GM13977 (cell line): ENCODE results near the gene USB1.
A peak's percentile ranks its signal among the peaks of the same experiment; 100 is the strongest.

ENCODE experiments used
- DNase-seq: peaks from one replicate; pipeline ENCODE4 v3.0.0; 2012; ENCODE audit warnings: low spot score
- CTCF ChIP-seq: IDR thresholded peaks from 2 replicates; pipeline ENCODE4 v1.5.1; 2012; ENCODE audit warnings: mild to moderate bottlenecking, control low read depth; ENCODE audit not compliant: insufficient read depth; ENCODE audit errors: extremely low read depth, missing control alignments
- in situ Hi-C: fragments of 300-500 bp; cut with MboI; formaldehyde crosslinking; loops from one replicate; pipeline ENCODE4 v1.12.0; 2022; ENCODE audit warnings: low sequenced_read_pairs, low pct_unique_long_range_greater_than_20kb, mixed read lengths, inconsistent platforms; ENCODE audit not compliant: unreplicated experiment

The USB1 gene

GRCh38 chr16:57993438-57993837 lies 7.8 kb upstream of the USB1 start:
- no peak for DNase-seq
- in situ Hi-C loops: no loop called here

GRCh38 chr16:57993897-57994296 lies 7.3 kb upstream of the USB1 start:
- in situ Hi-C loops: no loop called here
- DNase-seq: no peak
- no peak for TF ChIP-seq CTCF

More at GRCh38 chr16:57993438-57993837, 7.8 kb upstream of the USB1 start:
- TF ChIP-seq CTCF: no peak

DNA sequence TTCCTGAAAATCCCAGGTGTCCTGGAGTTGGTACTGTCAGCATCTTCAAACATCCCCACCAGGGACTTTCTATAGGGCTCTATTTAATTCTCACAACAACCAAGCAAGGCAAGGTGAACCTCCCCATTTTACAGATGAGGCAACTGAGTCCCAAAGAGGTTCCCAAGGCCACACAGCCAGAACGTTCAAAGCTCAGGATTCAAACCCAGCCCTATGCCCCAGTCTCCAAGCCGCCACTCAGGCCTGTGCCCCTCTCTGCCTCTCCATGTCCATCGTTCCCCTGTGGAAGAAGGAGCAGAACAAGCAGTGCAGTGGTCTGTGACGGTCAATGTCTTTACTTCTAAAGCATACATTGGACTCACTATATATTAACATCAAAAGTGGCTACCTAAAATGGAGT lies 6.8 kb upstream of the USB1 start:
- in situ Hi-C loops: no loop called here
- TF ChIP-seq CTCF: no peak

GRCh38 chr16:57994778-57995177 lies 6.4 kb upstream of the USB1 start:
- in situ Hi-C loops: no loop called here
- peak; percentile 47 for TF ChIP-seq CTCF
- peak; percentile 62 for DNase-seq

More for the DNA sequence above, 6.8 kb upstream of the USB1 start:
- no peak for DNase-seq

DNA sequence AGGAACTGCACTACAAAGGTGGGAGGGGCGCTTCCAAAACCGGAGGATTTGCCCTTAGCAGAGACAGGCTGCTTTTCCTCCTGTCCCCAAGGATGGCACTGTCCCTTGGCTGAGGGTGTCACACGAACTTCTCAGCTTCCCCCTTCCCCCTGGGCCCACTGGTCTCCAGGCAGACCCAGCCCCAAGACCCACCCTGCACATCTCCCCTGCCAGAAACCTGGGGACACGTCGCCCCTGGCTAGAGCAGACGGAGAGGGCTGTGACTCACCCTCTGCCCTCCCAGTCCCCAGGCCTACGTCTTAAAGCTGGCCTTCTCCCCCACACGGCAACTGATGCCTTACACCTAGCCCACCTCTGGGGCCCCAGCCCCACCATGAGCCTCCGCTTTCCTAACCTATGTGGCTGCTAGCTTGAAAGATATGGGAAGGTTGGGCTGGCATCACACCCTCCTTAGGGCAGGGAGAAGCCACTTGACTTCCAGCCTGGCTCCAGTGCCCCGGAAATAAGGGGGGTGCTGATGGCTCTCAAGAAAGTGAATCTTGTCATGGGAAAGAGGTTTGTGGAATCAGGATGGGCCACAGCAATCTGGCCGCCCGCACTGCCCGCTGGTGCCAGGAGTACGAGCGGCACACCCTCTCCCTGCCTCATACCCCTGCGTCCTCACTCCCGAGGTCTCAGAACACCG lies 5.3 kb upstream of the USB1 start:
- TF ChIP-seq CTCF: no peak
- no peak for DNase-seq
- in situ Hi-C loops: no loop called here

GRCh38 chr16:57996406-57997175 lies 4.6 kb upstream of the USB1 start:
- DNase-seq: no peak
- TF ChIP-seq CTCF: no peak

More at GRCh38 chr16:57996406-57997175, 4.6 kb upstream of the USB1 start:
- in situ Hi-C loops: no loop called here
